Endothelial cell of umbilical vein (primary cell): Measurements from ENCODE around the gene TBX4. TPM values are rescaled to one million over a fixed set of nuclear protein-coding genes. Genes with fewer than 3 reads are reported as not detected.

Source experiments
- BruUV-seq: library from RNA; stranded (reverse); fragments of 400-500 nt; replicated peaks from 2 replicates; lab custom pipeline; 2021; lab: Mats Ljungman, UMichigan
- CTCF ChIA-PET: fragments of 300-600, 350-600 bp; sonication (Branson Sonifier 250); formaldehyde crosslinking; loops from one replicate; lab custom pipeline; 2021; ENCODE audit warnings: antibody characterized with exemption, inconsistent platforms; lab: Charles Lee
- POLR2A ChIA-PET: fragments of 300-600, 350-600 bp; sonication (Branson Sonifier 250); formaldehyde crosslinking; loops from one replicate; lab custom pipeline; 2021; ENCODE audit warnings: antibody characterized with exemption, inconsistent platforms; lab: Charles Lee
- DNase-seq: peaks from one replicate; pipeline ENCODE4 v3.0.0-alpha.2; 2011; ENCODE audit warnings: low read depth, low spot score
- FAIRE-seq: peaks from 2 replicates; lab custom pipeline; 2011; peaks lifted over from hg19 to GRCh38; lab: Jason Lieb, UNC
- H2AFZ ChIP-seq: 2 replicates; pipeline ENCODE4 v1.6.0; 2012; ENCODE audit warnings: low read depth, low read length, control low read depth, inconsistent platforms
- H3K27ac ChIP-seq: 2 replicates; pipeline ENCODE4 v1.5.1; 2011; ENCODE audit warnings: low read depth, mild to moderate bottlenecking, control low read depth, low read length, moderate library complexity; ENCODE audit not compliant: insufficient read depth
- H3K27me3 ChIP-seq, 2 experiments: 2 replicates each; pipeline versions ENCODE4 v1.6.0 to v1.6.1; 2011; ENCODE audit warnings: low read length in 2 of 2, mixed read lengths in 1 of 2; ENCODE audit not compliant: control insufficient read depth in 2 of 2, insufficient read depth in 2 of 2
- H3K36me3 ChIP-seq, 2 experiments: 2 replicates in 1 of 2; 3 replicates in 1 of 2; pipeline ENCODE4 v1.5.1; 2011; ENCODE audit warnings: low read length in 2 of 2, mild to moderate bottlenecking in 1 of 2, moderate library complexity in 1 of 2; ENCODE audit not compliant: control insufficient read depth in 2 of 2, insufficient read depth in 2 of 2; ENCODE audit errors: extremely low read depth in 1 of 2
- H3K4me1 ChIP-seq: 3 replicates; pipeline ENCODE4 v1.5.1; 2011; ENCODE audit warnings: mild to moderate bottlenecking, low read length; ENCODE audit not compliant: control insufficient read depth, insufficient read depth; ENCODE audit errors: extremely low read depth
- H3K4me2 ChIP-seq: 2 replicates; pipeline ENCODE4 v1.6.1; 2011; ENCODE audit warnings: low read length, control low read depth, mixed read lengths; ENCODE audit not compliant: insufficient read depth
- H3K4me3 ChIP-seq, 3 experiments: fragments of 200-600 bp in 1 of 3; sonication (generic), shearing (Covaris generic) in 1 of 3; replicated peaks in 1 of 3; 2 replicates each; pipeline ENCODE4 v1.5.1; 2011 to 2016; ENCODE audit warnings: control low read depth in 3 of 3, low read length in 3 of 3, mild to moderate bottlenecking in 2 of 3, inconsistent platforms in 1 of 3, low read depth in 1 of 3, moderate library complexity in 1 of 3; ENCODE audit not compliant: insufficient read depth in 1 of 3
- H3K79me2 ChIP-seq: 2 replicates; pipeline ENCODE4 v1.6.0; 2012; ENCODE audit warnings: low read length, inconsistent platforms; ENCODE audit not compliant: control insufficient read depth, insufficient read depth
- H3K9ac ChIP-seq: replicated peaks from 2 replicates; pipeline ENCODE3; 2011; ENCODE audit warnings: low read length, control low read depth; ENCODE audit not compliant: insufficient read depth; ENCODE audit errors: extremely low read depth
- H3K9me1 ChIP-seq: replicated peaks from 3 replicates; pipeline ENCODE4 v1.6.0; 2011; ENCODE audit warnings: mild to moderate bottlenecking, low read length; ENCODE audit not compliant: control insufficient read depth, insufficient read depth; ENCODE audit errors: extremely low read depth
- H3K9me3 ChIP-seq: replicated peaks from 2 replicates; pipeline ENCODE4 v1.5.1; 2012; ENCODE audit warnings: low read length, inconsistent platforms; ENCODE audit not compliant: control insufficient read depth, insufficient read depth
- H4K20me1 ChIP-seq: replicated peaks from 2 replicates; pipeline ENCODE3; 2011; ENCODE audit warnings: mild to moderate bottlenecking, low read length; ENCODE audit not compliant: control insufficient read depth, insufficient read depth; ENCODE audit errors: extremely low read depth
- CTCF ChIP-seq, 2 donors: IDR thresholded peaks; 1 replicate in 1 of 2; 2 replicates in 1 of 2; pipeline ENCODE4 v1.5.1; 2011; ENCODE audit warnings: low read length in 2 of 2, mild to moderate bottlenecking in 2 of 2, moderate library complexity in 2 of 2, control low read depth in 1 of 2, inconsistent platforms in 1 of 2, low read depth in 1 of 2; ENCODE audit not compliant: insufficient read depth in 1 of 2; ENCODE audit errors: extremely low read depth in 1 of 2
- EZH2 ChIP-seq: IDR thresholded peaks from 2 replicates; pipeline ENCODE4 v1.6.1; 2012; ENCODE audit warnings: borderline replicate concordance, low read depth, mild to moderate bottlenecking, moderate library complexity, low read length, inconsistent platforms; ENCODE audit not compliant: severe bottlenecking
- FOS ChIP-seq: IDR thresholded peaks from 2 replicates; pipeline ENCODE4 v1.6.1; 2011; ENCODE audit warnings: mild to moderate bottlenecking, low read length, moderate library complexity, borderline replicate concordance; ENCODE audit not compliant: insufficient read depth
- GATA2 ChIP-seq: IDR thresholded peaks from 2 replicates; pipeline ENCODE4 v1.7.0; 2011; ENCODE audit warnings: low read depth, mild to moderate bottlenecking, moderate library complexity, mixed read lengths, low read length; ENCODE audit not compliant: insufficient read length, insufficient read depth
- JUN ChIP-seq: IDR thresholded peaks from 2 replicates; pipeline ENCODE4 v1.6.1; 2011; ENCODE audit warnings: borderline replicate concordance, low read depth; ENCODE audit not compliant: insufficient read length, insufficient read depth
- MAX ChIP-seq: IDR thresholded peaks from 2 replicates; pipeline ENCODE4 v1.6.1; 2011; ENCODE audit not compliant: insufficient read depth, insufficient read length
- MYC ChIP-seq: IDR thresholded peaks from one replicate; pipeline ENCODE4 v1.6.1; 2011; ENCODE audit warnings: mild to moderate bottlenecking, low read depth, low read length
- POLR2A ChIP-seq: IDR thresholded peaks from 2 replicates; pipeline ENCODE4 v1.6.1; 2012; ENCODE audit warnings: low read depth, mild to moderate bottlenecking, control low read depth, low read length
- POLR2AphosphoS5 ChIP-seq: IDR thresholded peaks from 2 replicates; pipeline ENCODE4 v1.6.1; 2012; ENCODE audit warnings: low read depth, mild to moderate bottlenecking, control low read depth, low read length, moderate library complexity; ENCODE audit not compliant: insufficient read depth
- dilution Hi-C: fragments of 300-500 bp; cut with MboI; formaldehyde crosslinking; loops from one replicate; pipeline ENCODE4 v1.15.0; 2019; ENCODE audit warnings: low sequenced_read_pairs; ENCODE audit not compliant: extremely low pct_ligation_motif_present
- intact Hi-C: fragments of 100-400 bp; cut with micrococcal nuclease; formaldehyde crosslinking; loops from one replicate; pipeline ENCODE4 v1.10.0; 2022
- polyA plus RNA-seq, 4 experiments: library from polyadenylated mRNA; depleted of rRNA in 3 of 4; stranded (reverse) in 3 of 4; unstranded in 1 of 4; fragments of >200 nt; gene quantifications; 2 replicates each; pipeline versions ENCODE4 v1.2.1 to v1.2.3, GENCODE V29; 2011 to 2012; ENCODE audit warnings: missing spikeins in 1 of 4
- total RNA-seq: library from RNA; stranded (reverse); gene quantifications from 2 replicates; pipeline ENCODE4 v1.2.3, GENCODE V29; 2021

Gene TBX4
- total and polyA plus RNA-seq, 2 donors (not counting 3 experiments of a cell fraction or from before 2014, with no cell fraction given), result not detected

GRCh38 chr17:61476476-61477203 lies 24.4 kb downstream of the TBX4 start:
- peaks cover 3 to 7% of the 10 kb centered on the region in 2 experiments for H3K27me3 ChIP-seq
- H4K20me1 ChIP-seq, result no peaks in the 10 kb centered on the region
- FAIRE-seq (no peak), DNase-seq (no peak)
- TF ChIP-seq MYC (no peak), CTCF (IDR thresholded peaks at IDR 0.05; ENCODE audit: extremely low read depth in 1 of 2, insufficient read depth in 1 of 2, low read depth in 1 of 2, low read length in 2 of 2) (no peak), FOS (no peak), EZH2 (no peak), POLR2AphosphoS5 (no peak), JUN (no peak), POLR2A (no peak), GATA2 (no peak), MAX (no peak)
- H3K27ac ChIP-seq, result no peak overlapping the region
- H3K9me3 ChIP-seq, result no peaks in the 10 kb centered on the region
- dilution Hi-C loops, result no loop called here
- CTCF ChIA-PET, result no interaction called here
- no peaks in the 10 kb centered on the region for H3K79me2 ChIP-seq
- H3K36me3 ChIP-seq, result no peaks in the 10 kb centered on the region
- POLR2A ChIA-PET, result no interaction called here
- H3K4me3 ChIP-seq, result no peak overlapping the region
- intact Hi-C loops, result no loop called here
- no peak overlapping the region for H3K4me2 ChIP-seq
- BruUV-seq, result no TSS peak
- H2AFZ ChIP-seq, result no peak overlapping the region
- H3K9me1 ChIP-seq, result no peaks in the 10 kb centered on the region
- no peak overlapping the region for H3K9ac ChIP-seq
- H3K4me1 ChIP-seq, result no peaks in the 10 kb centered on the region
